Thyroid gland (tissue), 4 donors: ENCODE data around the gene NAXE. TPM values are rescaled to one million over a fixed set of nuclear protein-coding genes. Genes with fewer than 3 reads are reported as not detected.
"Not testable (repeated sequence)": the region's sequence is repeated elsewhere in the genome, so short reads cannot be mapped to it uniquely, and the experiment has no call there.

ENCODE experiments used
- DNase-seq, 2 donors: peaks; one replicate each; pipeline ENCODE4 v3.0.0-alpha.2; 2019
- H3K27ac ChIP-seq, 3 donors: fragments of 200-600 bp; sonication (generic); 1 replicate in 2 of 3; 2 replicates in 1 of 3; pipeline ENCODE4 v1.5.1; 2016 to 2019; ENCODE audit warnings: mild to moderate bottlenecking in 1 of 3, moderate library complexity in 1 of 3
- H3K27me3 ChIP-seq: fragments of 200-600 bp; sonication (generic); one replicate; pipeline ENCODE4 v1.5.1; 2019
- H3K36me3 ChIP-seq, 2 donors: fragments of 200-600 bp; sonication (generic); one replicate each; pipeline ENCODE4 v1.5.1; 2016 to 2019
- H3K4me1 ChIP-seq, 2 donors: fragments of 200-600 bp; sonication (generic); one replicate each; pipeline ENCODE4 v1.5.1; 2017 to 2019
- H3K4me3 ChIP-seq, 3 donors: fragments of 200-600 bp; sonication (generic); replicated peaks in 1 of 3; 1 replicate in 2 of 3; 2 replicates in 1 of 3; pipeline ENCODE4 v1.5.1; 2016; ENCODE audit warnings: mild to moderate bottlenecking in 1 of 3
- H3K9me3 ChIP-seq: fragments of 200-600 bp; sonication (generic); one replicate; pipeline ENCODE4 v1.5.1; 2017
- CTCF ChIP-seq, 6 experiments: fragments of 200-600 bp in 3 of 6; fragments of 450-650 bp in 3 of 6; sonication (generic) in 3 of 6; IDR thresholded peaks; one replicate each; pipeline ENCODE4 v1.5.1; 2016 to 2019; ENCODE audit warnings: antibody characterized with exemption in 6 of 6, mild to moderate bottlenecking in 2 of 6, inconsistent platforms in 1 of 6, moderate library complexity in 1 of 6
- POLR2A ChIP-seq, 2 donors: fragments of 450-650 bp; IDR thresholded peaks; one replicate each; pipeline ENCODE4 v1.6.1; 2017; ENCODE audit warnings: antibody characterized with exemption in 2 of 2, mild to moderate bottlenecking in 2 of 2, moderate library complexity in 1 of 2
- WGBS, 2 donors: methylation state at CpG; one replicate each; pipeline ENCODE4 v1.1.5; 2017; 5-methylcytosine and 5-hydroxymethylcytosine counted together
- intact Hi-C: fragments of 100-400 bp; cut with DNase I; formaldehyde crosslinking; loops from one replicate; pipeline ENCODE4 v1.15.1; 2023
- total RNA-seq, 4 donors: library from RNA; depleted of rRNA; stranded (reverse); fragments of >200 nt; gene quantifications; one replicate each; pipeline ENCODE4 v1.2.3, GENCODE V29; 2016

NAXE gene
- total RNA-seq, 4 donors from 2014 or later, result 69.1 to 176 (median 117) TPM

GRCh38 chr1:156608036-156608674, 16.6 kb downstream of the NAXE start:
- Histone ChIP-seq H3K9me3 (no peaks in the 10 kb centered on the region), H3K4me3 (no peak overlapping the region)
- intact Hi-C loops, result loop anchor here (2.0 to 5.0 kb wide), 2 partner anchors 155 to 221 kb away; no protein-coding TSS in a partner anchor

DNA sequence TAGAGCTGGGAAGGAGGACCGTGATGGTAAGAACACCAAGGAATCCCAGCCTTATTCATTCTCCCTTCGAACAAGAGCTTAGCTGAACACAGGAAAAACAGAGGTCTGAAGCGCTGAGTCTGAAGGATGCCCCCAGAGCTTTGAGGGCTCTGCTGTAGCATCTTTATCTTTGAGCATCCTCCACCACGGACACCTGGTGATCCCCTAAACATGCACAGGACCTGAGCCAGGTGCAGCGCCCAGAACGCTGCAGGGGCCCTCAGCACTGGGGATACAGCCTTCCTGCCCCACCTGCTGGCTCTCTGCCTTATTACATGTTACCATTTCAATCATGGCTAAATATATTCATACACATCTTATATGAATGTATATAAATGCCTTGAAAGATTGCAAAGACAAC, 17.4 kb downstream of the NAXE start:
- no peaks in the 10 kb centered on the region for H3K4me1 ChIP-seq
- DNase-seq, result no peak
- no peaks in the 10 kb centered on the region for H3K36me3 ChIP-seq
- H3K9me3 ChIP-seq, result no peaks in the 10 kb centered on the region
- H3K27me3 ChIP-seq, result no peaks in the 10 kb centered on the region
- H3K4me3 ChIP-seq, result no peak overlapping the region
- TF ChIP-seq POLR2A (IDR thresholded peaks at IDR 0.05) (no peak), CTCF (IDR thresholded peaks at IDR 0.05) (peak in 2 of 6 experiments; percentile 12 to 23)
- intact Hi-C loops, result loop anchor here (2.0 to 5.0 kb wide), 2 partner anchors 156 to 222 kb away; no protein-coding TSS in a partner anchor
- 39 to 40% methylated on average over 6 of the region's 6 CpGs for WGBS, 2 donors
- no peak overlapping the region for H3K27ac ChIP-seq

More at GRCh38 chr1:156608036-156608674, 16.6 kb downstream of the NAXE start:
- WGBS, 2 donors, result 20 to 28% methylated on average over 7 of the region's 7 CpGs
- TF ChIP-seq CTCF (IDR thresholded peaks at IDR 0.05), result peak in 5 of 6 experiments; percentile 34 to 89 (median 82)
- TF ChIP-seq POLR2A (IDR thresholded peaks at IDR 0.05), result no peak
- H3K4me1 ChIP-seq, result no peaks in the 10 kb centered on the region
- no peak overlapping the region for H3K27ac ChIP-seq
- no peaks in the 10 kb centered on the region for H3K36me3 ChIP-seq
- H3K27me3 ChIP-seq, result no peaks in the 10 kb centered on the region
- peak; percentile 51 to 57 for DNase-seq

DNA sequence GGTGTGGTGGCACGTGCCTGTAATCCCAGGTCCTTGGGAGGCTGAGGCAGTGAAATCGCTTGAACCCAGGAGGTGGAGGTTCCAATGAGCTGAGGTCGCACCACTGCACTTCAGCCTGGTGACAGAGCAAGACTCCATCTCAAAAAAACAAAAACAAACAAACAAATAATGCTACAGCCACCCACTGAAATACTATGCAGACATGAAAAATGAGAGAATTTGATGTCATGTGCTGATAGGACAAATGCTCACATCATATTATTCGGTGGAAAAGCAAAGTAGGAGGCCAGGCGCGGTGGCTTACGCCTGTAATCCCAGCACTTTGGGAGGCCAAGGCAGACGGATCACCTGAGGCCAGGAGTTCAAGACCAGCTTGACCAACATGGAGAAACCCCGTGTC, 18.5 kb downstream of the NAXE start:
- H3K36me3 ChIP-seq, H3K4me1 ChIP-seq, H3K4me3 ChIP-seq, intact Hi-C loops, DNase-seq, H3K27me3 ChIP-seq, H3K9me3 ChIP-seq, H3K27ac ChIP-seq: not testable (repeated sequence)
- WGBS, 2 donors, result 87 to 88% methylated on average over 9 of the region's 9 CpGs

GRCh38 chr1:156612666-156613065, 21.1 kb downstream of the NAXE start:
- DNase-seq, result no peak
- intact Hi-C loops, result no loop called here
- no peak overlapping the region for H3K27ac ChIP-seq
- H3K4me3 ChIP-seq, result no peak overlapping the region
- no peaks in the 10 kb centered on the region for H3K4me1 ChIP-seq
- no peaks in the 10 kb centered on the region for H3K36me3 ChIP-seq
- TF ChIP-seq CTCF (IDR thresholded peaks at IDR 0.05) (no peak), POLR2A (IDR thresholded peaks at IDR 0.05) (no peak)
- no peaks in the 10 kb centered on the region for H3K27me3 ChIP-seq
- WGBS, 2 donors, result 55 to 66% methylated on average over 3 of the region's 3 CpGs
- no peaks in the 10 kb centered on the region for H3K9me3 ChIP-seq

GRCh38 chr1:156615946-156616345, 24.4 kb downstream of the NAXE start:
- intact Hi-C loops, result no loop called here
- H3K9me3 ChIP-seq, result no peaks in the 10 kb centered on the region
- H3K27ac ChIP-seq, result peak overlapping the region in 1 of 3 donors; percentile 27
- DNase-seq, result no peak
- no peak overlapping the region for H3K4me3 ChIP-seq
- 31 to 51% methylated on average over 4 of the region's 4 CpGs for WGBS, 2 donors
- H3K4me1 ChIP-seq, result no peaks in the 10 kb centered on the region
- H3K27me3 ChIP-seq, result no peaks in the 10 kb centered on the region
- no peaks in the 10 kb centered on the region for H3K36me3 ChIP-seq
- TF ChIP-seq POLR2A (IDR thresholded peaks at IDR 0.05), result no peak
- TF ChIP-seq CTCF (IDR thresholded peaks at IDR 0.05), result no peak
